Subcutaneous abdominal adipose tissue (tissue), 5 donors: ENCODE results near the gene GRM8.

Experiments used
- H3K27ac ChIP-seq: one replicate; pipeline ENCODE4 v1.7.0; 2013; ENCODE audit warnings: low read depth, mild to moderate bottlenecking, inconsistent platforms, low read length, moderate library complexity
- H3K27me3 ChIP-seq, 5 donors: one replicate each; pipeline ENCODE4 v1.7.0; 2013; ENCODE audit warnings: low read length in 5 of 5, inconsistent platforms in 1 of 5; ENCODE audit not compliant: control insufficient read depth in 5 of 5, insufficient read depth in 4 of 5
- H3K36me3 ChIP-seq, 5 donors: one replicate each; pipeline ENCODE4 v1.7.0; 2013; ENCODE audit warnings: low read length in 5 of 5; ENCODE audit not compliant: control insufficient read depth in 5 of 5, insufficient read depth in 5 of 5
- H3K4me1 ChIP-seq, 5 donors: one replicate each; pipeline ENCODE4 v1.7.0; 2013; ENCODE audit warnings: low read length in 5 of 5, mild to moderate bottlenecking in 3 of 5, moderate library complexity in 1 of 5; ENCODE audit not compliant: control insufficient read depth in 5 of 5, insufficient read depth in 5 of 5
- H3K4me3 ChIP-seq, 5 donors: one replicate each; pipeline ENCODE4 v1.7.0; 2013; ENCODE audit warnings: low read length in 5 of 5, low read depth in 1 of 5
- H3K9ac ChIP-seq, 5 donors: one replicate each; pipeline ENCODE4 v1.7.0; 2013; ENCODE audit warnings: low read length in 5 of 5, mild to moderate bottlenecking in 4 of 5, moderate library complexity in 3 of 5
- H3K9me3 ChIP-seq, 5 donors: one replicate each; pipeline ENCODE4 v1.7.0; 2013; ENCODE audit warnings: low read length in 5 of 5; ENCODE audit not compliant: control insufficient read depth in 5 of 5
- donor health status: healthy.
- donor health status: healthy.
- donor health status: healthy.
- donor health status: healthy.
- donor health status: healthy.

The GRM8 gene

GRCh38 chr7:127107601-127108007 lies 145.1 kb downstream of the GRM8 start:
- Histone ChIP-seq H3K27ac (no peak overlapping the region), H3K27me3 (no peaks in the 10 kb centered on the region), H3K9me3 (peaks cover 0 to 1% (median 0%) of the 10 kb centered on the region in 5 donors)

GRCh38 chr7:127093340-127093739 lies 159.4 kb downstream of the GRM8 start:
- Histone ChIP-seq H3K9ac (no peak overlapping the region), H3K9me3 (peaks cover 0 to 4% (median 0%) of the 10 kb centered on the region in 5 donors), H3K4me1 (no peaks in the 10 kb centered on the region), H3K4me3 (no peak overlapping the region), H3K27ac (no peak overlapping the region), H3K27me3 (peaks cover 0 to 3% (median 0%) of the 10 kb centered on the region in 5 donors), H3K36me3 (no peaks in the 10 kb centered on the region)

More at GRCh38 chr7:127107601-127108007, 145.1 kb downstream of the GRM8 start:
- no peak overlapping the region for H3K9ac ChIP-seq
- H3K4me1 ChIP-seq: no peaks in the 10 kb centered on the region
- no peaks in the 10 kb centered on the region for H3K36me3 ChIP-seq
- no peak overlapping the region for H3K4me3 ChIP-seq

GRCh38 chr7:127091620-127092019 lies 161.1 kb downstream of the GRM8 start:
- H3K4me1 ChIP-seq: no peaks in the 10 kb centered on the region
- H3K36me3 ChIP-seq: no peaks in the 10 kb centered on the region
- H3K27ac ChIP-seq: no peak overlapping the region
- H3K9ac ChIP-seq: no peak overlapping the region
- H3K4me3 ChIP-seq: no peak overlapping the region
- H3K9me3 ChIP-seq: peaks cover 0 to 4% (median 0%) of the 10 kb centered on the region in 5 donors
- H3K27me3 ChIP-seq: peaks cover 0 to 3% (median 0%) of the 10 kb centered on the region in 5 donors

- Histone ChIP-seq H3K36me3 (no peaks in the 10 kb centered on the region), H3K27ac (no peak overlapping the region), H3K9me3 (peaks cover 0 to 4% (median 2%) of the 10 kb centered on the region in 5 donors), H3K27me3 (peaks cover 0 to 3% (median 0%) of the 10 kb centered on the region in 5 donors), H3K9ac (no peak overlapping the region), H3K4me3 (no peak overlapping the region), H3K4me1 (no peaks in the 10 kb centered on the region)
Measured at GRCh38 chr7:127089146-127089545, 163.6 kb downstream of the GRM8 start.

GRCh38 chr7:127081539-127081938 lies 171.2 kb downstream of the GRM8 start:
- no peaks in the 10 kb centered on the region for H3K36me3 ChIP-seq
- no peak overlapping the region for H3K27ac ChIP-seq
- H3K9me3 ChIP-seq: peaks cover 0 to 10% (median 2%) of the 10 kb centered on the region in 5 donors
- no peak overlapping the region for H3K4me3 ChIP-seq
- no peak overlapping the region for H3K9ac ChIP-seq
- H3K27me3 ChIP-seq: peaks cover 0 to 2% (median 0%) of the 10 kb centered on the region in 5 donors
- H3K4me1 ChIP-seq: no peaks in the 10 kb centered on the region

- Histone ChIP-seq H3K4me1 (no peaks in the 10 kb centered on the region), H3K27me3 (peaks cover 0 to 2% (median 0%) of the 10 kb centered on the region in 5 donors), H3K27ac (no peak overlapping the region), H3K4me3 (no peak overlapping the region), H3K9me3 (peaks cover 0 to 10% (median 2%) of the 10 kb centered on the region in 5 donors), H3K9ac (no peak overlapping the region), H3K36me3 (no peaks in the 10 kb centered on the region)
Measured at GRCh38 chr7:127080576-127080975, 172.2 kb downstream of the GRM8 start.

- H3K9me3 ChIP-seq: peaks cover 0 to 10% (median 4%) of the 10 kb centered on the region in 5 donors
- no peak overlapping the region for H3K4me3 ChIP-seq
- H3K9ac ChIP-seq: no peak overlapping the region
- H3K36me3 ChIP-seq: no peaks in the 10 kb centered on the region
- no peaks in the 10 kb centered on the region for H3K27me3 ChIP-seq
- no peaks in the 10 kb centered on the region for H3K4me1 ChIP-seq
- no peak overlapping the region for H3K27ac ChIP-seq
Measured at GRCh38 chr7:127066974-127067373, 185.8 kb downstream of the GRM8 start.

GRCh38 chr7:127059475-127059874 lies 193.3 kb downstream of the GRM8 start:
- Histone ChIP-seq H3K27me3 (no peaks in the 10 kb centered on the region), H3K27ac (no peak overlapping the region), H3K4me3 (no peak overlapping the region), H3K36me3 (no peaks in the 10 kb centered on the region), H3K9ac (no peak overlapping the region), H3K9me3 (peaks cover 0 to 7% (median 3%) of the 10 kb centered on the region in 5 donors), H3K4me1 (no peaks in the 10 kb centered on the region)

GRCh38 chr7:127057918-127058317 lies 194.8 kb downstream of the GRM8 start:
- Histone ChIP-seq H3K4me1 (no peaks in the 10 kb centered on the region), H3K27ac (no peak overlapping the region), H3K4me3 (no peak overlapping the region), H3K9me3 (peaks cover 0 to 4% (median 3%) of the 10 kb centered on the region in 5 donors), H3K9ac (no peak overlapping the region), H3K27me3 (no peaks in the 10 kb centered on the region), H3K36me3 (no peaks in the 10 kb centered on the region)

- H3K9ac ChIP-seq: no peak overlapping the region
- no peaks in the 10 kb centered on the region for H3K27me3 ChIP-seq
- no peaks in the 10 kb centered on the region for H3K9me3 ChIP-seq
- no peaks in the 10 kb centered on the region for H3K4me1 ChIP-seq
- H3K4me3 ChIP-seq: no peak overlapping the region
- H3K36me3 ChIP-seq: no peaks in the 10 kb centered on the region
- H3K27ac ChIP-seq: no peak overlapping the region
Measured at GRCh38 chr7:127056202-127056601, 196.5 kb downstream of the GRM8 start.

GRCh38 chr7:127047521-127047920 lies 205.2 kb downstream of the GRM8 start:
- H3K27ac ChIP-seq: no peak overlapping the region
- H3K9ac ChIP-seq: no peak overlapping the region
- no peak overlapping the region for H3K4me3 ChIP-seq
- no peaks in the 10 kb centered on the region for H3K4me1 ChIP-seq
- H3K36me3 ChIP-seq: no peaks in the 10 kb centered on the region
- H3K9me3 ChIP-seq: no peaks in the 10 kb centered on the region
- H3K27me3 ChIP-seq: no peaks in the 10 kb centered on the region
